ENCODE measurements around the gene MYEF2. TPM values are rescaled to one million over a fixed set of nuclear protein-coding genes. Genes with fewer than 3 reads are reported as not detected.

The MYEF2 gene
- polyA plus RNA-seq, 1 experiment, result 5.5 TPM

Other genes starting within 250 kb of the MYEF2 start
- not detected in 2 replicates for gene SLC24A5, start 57.3 kb downstream of the MYEF2 start, polyA plus RNA-seq (2011; rRNA removed)
- not detected in 2 replicates for gene CTXN2, start 13.4 kb upstream of the MYEF2 start, polyA plus RNA-seq (2011; rRNA removed)
- gene SLC12A1, start 28.0 kb upstream of the MYEF2 start, polyA plus RNA-seq (2011; rRNA removed), result not detected in 2 replicates
- gene DUT, start 153.1 kb upstream of the MYEF2 start, polyA plus RNA-seq (2011; rRNA removed), result 49.0 and 49.3 TPM in 2 replicates